ENCODE measurements around the gene TGDS. TPM values are rescaled to one million over a fixed set of nuclear protein-coding genes. Genes with fewer than 3 reads are reported as not detected.

The TGDS gene
- total RNA-seq, 2 donors from 2014 or later = 9.0 to 11.3 TPM

- Histone ChIP-seq H3K4me3 (no peak overlapping the region), H3K27ac (no peak overlapping the region), H3K27me3 (replicated peaks; ENCODE audit: insufficient read depth) (no peaks in the 10 kb centered on the region), H3K9me3 (no peaks in the 10 kb centered on the region), H3K4me1 (replicated peaks) (no peaks in the 10 kb centered on the region), H3K36me3 (no peaks in the 10 kb centered on the region)
- TF ChIP-seq POLR2AphosphoS5 (IDR thresholded peaks at IDR 0.05) = no peak
- TF ChIP-seq POLR2A (IDR thresholded peaks at IDR 0.05) = no peak
- TF ChIP-seq CTCF (IDR thresholded peaks at IDR 0.05) = no peak
- 93% methylated on average over 7 of the region's 7 CpGs for WGBS
- intact Hi-C loops (cut with DNase I) = no loop called here
- DNase-seq (ENCODE audit: low spot score) = no peak
Observed at GRCh38 chr13:94524407-94524806, 71.5 kb downstream of the TGDS start.

Other genes with a start within 250 kb of the TGDS start
- gene DCT, start 116.5 kb downstream of the TGDS start, total RNA-seq = 1 to 10 TPM in 1 of 2 donors, under 1 TPM in 1; 0.55 to 3.4 TPM
- 1 to 10 TPM; 2.7 to 5.4 TPM for gene GPR180, start 5.7 kb upstream of the TGDS start, total RNA-seq
- gene SOX21, start 116.4 kb upstream of the TGDS start, total RNA-seq = 1 to 10 TPM; 1.1 to 2.0 TPM